Adrenal gland (tissue), 5 donors: Measurements from ENCODE around the gene CCDC197.

ENCODE experiments used
- CTCF ChIP-seq, 6 experiments: fragments of 450-650 bp in 4 of 6; fragments of 200-600 bp in 2 of 6; sonication (generic) in 1 of 6; IDR thresholded peaks; 1 replicate in 5 of 6; 2 replicates in 1 of 6; pipeline versions ENCODE4 v1.5.1 to v1.8.0; 2016 to 2021; ENCODE audit warnings: antibody characterized with exemption in 6 of 6, mild to moderate bottlenecking in 2 of 6, moderate library complexity in 1 of 6
- POLR2A ChIP-seq, 2 donors: fragments of 450-650 bp; IDR thresholded peaks; one replicate each; pipeline ENCODE4 v1.6.1; 2017; ENCODE audit warnings: antibody characterized with exemption in 2 of 2, mild to moderate bottlenecking in 2 of 2, moderate library complexity in 1 of 2
- donor health status: DM: no; HTN: no; CAD: no.

- TF ChIP-seq CTCF (IDR thresholded peaks at IDR 0.05) = no peak
- no peak for TF ChIP-seq POLR2A (IDR thresholded peaks at IDR 0.05)
Observed at GRCh38 chr14:93963692-93964091, 33.4 kb upstream of the CCDC197 start.
